ENCODE data around the gene KITLG. TPM values are rescaled to one million over a fixed set of nuclear protein-coding genes. Genes with fewer than 3 reads are reported as not detected.

KITLG gene
- polyA plus RNA-seq, 1 donor (not counting 4 experiments of a cell fraction or from before 2014, with no cell fraction given) = 21.2 TPM

GRCh38 chr12:88571543-88571942 is 8.7 kb downstream of the KITLG start:
- DNase-seq (ENCODE audit: low read depth, low spot score) = no peak
- FAIRE-seq = no peak
- Histone ChIP-seq H3K79me2 (ENCODE audit: control insufficient read depth, insufficient read depth, low read length) (peaks cover 78% of the 10 kb centered on the region), H2AFZ (ENCODE audit: control insufficient read depth, low read length) (no peak overlapping the region), H3K9me3 (ENCODE audit: control insufficient read depth, low read depth, low read length) (no peaks in the 10 kb centered on the region), H3K36me3 (ENCODE audit: control insufficient read depth in 2 of 2, extremely low read depth in 1 of 2, insufficient read depth in 2 of 2, low read length in 2 of 2) (peaks cover 0 to 4% of the 10 kb centered on the region in 2 experiments), H3K9ac (ENCODE audit: control insufficient read depth, extremely low read depth, insufficient read depth, low read length) (no peak overlapping the region), H4K20me1 (ENCODE audit: control insufficient read depth, extremely low read depth, insufficient read depth, low read length) (no peaks in the 10 kb centered on the region), H3K4me1 (ENCODE audit: control insufficient read depth, extremely low read depth, insufficient read depth, low read length) (peaks cover 42% of the 10 kb centered on the region), H3K4me2 (ENCODE audit: control insufficient read depth, extremely low read depth, insufficient read depth, low read depth, low read length) (no peak overlapping the region), H3K27me3 (ENCODE audit: control insufficient read depth, extremely low read depth, insufficient read depth, low read length) (no peaks in the 10 kb centered on the region), H3K27ac (ENCODE audit: control insufficient read depth, insufficient read depth, low read length) (no peak overlapping the region), H3K9me1 (ENCODE audit: control insufficient read depth, extremely low read depth, insufficient read depth, low read length) (no peaks in the 10 kb centered on the region), H3K4me3 (ENCODE audit: control insufficient read depth in 2 of 3, extremely low read depth in 1 of 3, insufficient read depth in 2 of 3, low read depth in 1 of 3, low read length in 3 of 3) (no peak overlapping the region)
- dilution Hi-C loops (cut with MboI; ENCODE audit: extremely low pct_ligation_motif_present, low sequenced_read_pairs) = no loop called here
- TF ChIP-seq, protein P1, sequence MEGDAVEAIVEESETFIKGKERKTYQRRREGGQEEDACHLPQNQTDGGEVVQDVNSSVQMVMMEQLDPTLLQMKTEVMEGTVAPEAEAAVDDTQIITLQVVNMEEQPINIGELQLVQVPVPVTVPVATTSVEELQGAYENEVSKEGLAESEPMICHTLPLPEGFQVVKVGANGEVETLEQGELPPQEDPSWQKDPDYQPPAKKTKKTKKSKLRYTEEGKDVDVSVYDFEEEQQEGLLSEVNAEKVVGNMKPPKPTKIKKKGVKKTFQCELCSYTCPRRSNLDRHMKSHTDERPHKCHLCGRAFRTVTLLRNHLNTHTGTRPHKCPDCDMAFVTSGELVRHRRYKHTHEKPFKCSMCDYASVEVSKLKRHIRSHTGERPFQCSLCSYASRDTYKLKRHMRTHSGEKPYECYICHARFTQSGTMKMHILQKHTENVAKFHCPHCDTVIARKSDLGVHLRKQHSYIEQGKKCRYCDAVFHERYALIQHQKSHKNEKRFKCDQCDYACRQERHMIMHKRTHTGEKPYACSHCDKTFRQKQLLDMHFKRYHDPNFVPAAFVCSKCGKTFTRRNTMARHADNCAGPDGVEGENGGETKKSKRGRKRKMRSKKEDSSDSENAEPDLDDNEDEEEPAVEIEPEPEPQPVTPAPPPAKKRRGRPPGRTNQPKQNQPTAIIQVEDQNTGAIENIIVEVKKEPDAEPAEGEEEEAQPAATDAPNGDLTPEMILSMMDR (optimal IDR thresholded peaks at IDR 0.05 in 1 of 3, IDR thresholded peaks at IDR 0.05 in 1 of 3, conservative IDR thresholded peaks at IDR 0.05 in 1 of 3; ENCODE audit: extremely low read depth in 1 of 3, insufficient read depth in 2 of 3, low read length in 3 of 3) = no peak
- TF ChIP-seq EZH2 (IDR thresholded peaks at IDR 0.05; ENCODE audit: low read length) = no peak

DNA sequence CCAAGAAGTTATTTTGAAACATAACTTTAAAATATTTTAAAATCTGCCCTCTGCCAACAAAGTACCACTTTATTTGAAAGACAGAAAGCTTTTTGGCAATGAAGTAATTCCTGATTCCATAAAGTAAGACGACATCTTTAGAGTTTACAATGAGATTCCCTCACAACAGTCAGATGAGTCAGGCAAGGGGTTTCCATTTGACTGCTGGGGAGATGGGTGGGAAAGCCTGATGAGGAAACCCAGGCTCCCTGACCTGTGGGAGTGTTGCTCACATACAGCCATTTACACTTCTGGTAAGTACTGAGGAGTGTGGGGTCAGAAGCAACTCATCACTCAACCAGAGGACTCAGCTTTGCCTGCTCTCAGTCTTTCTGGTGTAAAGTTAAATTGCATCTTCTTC is 10.2 kb downstream of the KITLG start:
- no peaks in the 10 kb centered on the region for H3K9me1 ChIP-seq (ENCODE audit: control insufficient read depth, extremely low read depth, insufficient read depth, low read length)
- no peaks in the 10 kb centered on the region for H3K9me3 ChIP-seq (ENCODE audit: control insufficient read depth, low read depth, low read length)
- no peak overlapping the region for H3K27ac ChIP-seq (ENCODE audit: control insufficient read depth, insufficient read depth, low read length)
- H3K4me1 ChIP-seq (ENCODE audit: control insufficient read depth, extremely low read depth, insufficient read depth, low read length) = peaks cover 39% of the 10 kb centered on the region
- H3K4me2 ChIP-seq (ENCODE audit: control insufficient read depth, extremely low read depth, insufficient read depth, low read depth, low read length) = no peak overlapping the region
- no peaks in the 10 kb centered on the region for H4K20me1 ChIP-seq (ENCODE audit: control insufficient read depth, extremely low read depth, insufficient read depth, low read length)
- H3K36me3 ChIP-seq (ENCODE audit: control insufficient read depth in 2 of 2, extremely low read depth in 1 of 2, insufficient read depth in 2 of 2, low read length in 2 of 2) = peaks cover 0 to 4% of the 10 kb centered on the region in 2 experiments
- no peak for TF ChIP-seq EZH2 (IDR thresholded peaks at IDR 0.05; ENCODE audit: low read length)
- TF ChIP-seq, protein P1 (optimal IDR thresholded peaks at IDR 0.05 in 1 of 3, IDR thresholded peaks at IDR 0.05 in 1 of 3, conservative IDR thresholded peaks at IDR 0.05 in 1 of 3; ENCODE audit: extremely low read depth in 1 of 3, insufficient read depth in 2 of 3, low read length in 3 of 3) = no peak
- H3K4me3 ChIP-seq (ENCODE audit: control insufficient read depth in 2 of 3, extremely low read depth in 1 of 3, insufficient read depth in 2 of 3, low read depth in 1 of 3, low read length in 3 of 3) = no peak overlapping the region
- no peak overlapping the region for H2AFZ ChIP-seq (ENCODE audit: control insufficient read depth, low read length)
- FAIRE-seq (peak; percentile 32), DNase-seq (ENCODE audit: low read depth, low spot score) (no peak)
- H3K9ac ChIP-seq (ENCODE audit: control insufficient read depth, extremely low read depth, insufficient read depth, low read length) = no peak overlapping the region
- H3K79me2 ChIP-seq (ENCODE audit: control insufficient read depth, insufficient read depth, low read length) = peaks cover 73% of the 10 kb centered on the region
- no peaks in the 10 kb centered on the region for H3K27me3 ChIP-seq (ENCODE audit: control insufficient read depth, extremely low read depth, insufficient read depth, low read length)
- dilution Hi-C loops (cut with MboI; ENCODE audit: extremely low pct_ligation_motif_present, low sequenced_read_pairs) = no loop called here

Data from keratinocyte (primary cell).